H9 (cell line): Measurements from ENCODE around the gene SEMA3D. TPM values are rescaled to one million over a fixed set of nuclear protein-coding genes. Genes with fewer than 3 reads are reported as not detected.

Experiments
- DNase-seq: peaks from one replicate; pipeline ENCODE4 v3.0.0-alpha.2; 2017
- H2AFZ ChIP-seq: one replicate; pipeline ENCODE4 v1.6.1; 2013; ENCODE audit warnings: mild to moderate bottlenecking, low read length, control low read depth, moderate library complexity
- H2AK5ac ChIP-seq: 2 replicates; pipeline ENCODE4 v1.6.1; 2013; ENCODE audit warnings: low read length, control low read depth, mixed read lengths; ENCODE audit not compliant: insufficient read length
- H2BK120ac ChIP-seq: one replicate; pipeline ENCODE4 v1.6.1; 2013; ENCODE audit warnings: low read depth, mild to moderate bottlenecking, low read length, control low read depth, inconsistent platforms; ENCODE audit not compliant: poor library complexity, severe bottlenecking
- H2BK12ac ChIP-seq: 2 replicates; pipeline ENCODE4 v1.6.1; 2013; ENCODE audit warnings: low read length, control low read depth, mixed read lengths, low read depth; ENCODE audit not compliant: insufficient read length
- H2BK15ac ChIP-seq: 2 replicates; pipeline ENCODE4 v1.6.1; 2013; ENCODE audit warnings: low read depth, low read length, control low read depth
- H2BK20ac ChIP-seq: one replicate; pipeline ENCODE4 v1.6.1; 2013; ENCODE audit warnings: low read depth, mild to moderate bottlenecking, low read length, control low read depth, inconsistent platforms; ENCODE audit not compliant: poor library complexity, severe bottlenecking
- H2BK5ac ChIP-seq: 2 replicates; pipeline ENCODE4 v1.6.1; 2013; ENCODE audit warnings: low read length, control low read depth, mixed read lengths; ENCODE audit not compliant: insufficient read length
- H3K14ac ChIP-seq: 2 replicates; pipeline ENCODE4 v1.6.1; 2013; ENCODE audit warnings: low read length, control low read depth; ENCODE audit not compliant: insufficient read depth
- H3K18ac ChIP-seq: 2 replicates; pipeline ENCODE4 v1.6.1; 2013; ENCODE audit warnings: low read depth, mild to moderate bottlenecking, mixed read lengths, low read length, control low read depth; ENCODE audit not compliant: insufficient read length
- H3K23ac ChIP-seq: 2 replicates; pipeline ENCODE4 v1.6.1; 2013; ENCODE audit warnings: low read length, control low read depth, mixed read lengths, low read depth; ENCODE audit not compliant: insufficient read length
- H3K23me2 ChIP-seq: 2 replicates; pipeline ENCODE4 v1.6.1; 2013; ENCODE audit warnings: low read depth, mild to moderate bottlenecking, mixed read lengths, low read length, control low read depth; ENCODE audit not compliant: insufficient read length, poor library complexity, severe bottlenecking
- H3K27ac ChIP-seq: 2 replicates; pipeline ENCODE4 v1.5.1; 2013; ENCODE audit warnings: low read length, control low read depth, mixed read lengths, low read depth; ENCODE audit not compliant: insufficient read length
- H3K27me3 ChIP-seq: 2 replicates; pipeline ENCODE4 v1.6.1; 2013; ENCODE audit warnings: low read length, control low read depth, inconsistent platforms; ENCODE audit not compliant: insufficient read depth
- H3K4ac ChIP-seq: 2 replicates; pipeline ENCODE4 v1.6.1; 2013; ENCODE audit warnings: low read depth, mild to moderate bottlenecking, control low read depth, inconsistent platforms, low read length, moderate library complexity
- H3K4me1 ChIP-seq: 2 replicates; pipeline ENCODE4 v1.6.1; 2013; ENCODE audit warnings: low read length, control low read depth, inconsistent platforms; ENCODE audit not compliant: insufficient read depth
- H3K4me2 ChIP-seq: 2 replicates; pipeline ENCODE4 v1.6.1; 2013; ENCODE audit warnings: low read length, control low read depth, mixed read lengths; ENCODE audit not compliant: insufficient read length, insufficient read depth
- H3K56ac ChIP-seq: 2 replicates; pipeline ENCODE4 v1.6.1; 2013; ENCODE audit warnings: low read depth, mild to moderate bottlenecking, mixed read lengths, low read length, control low read depth; ENCODE audit not compliant: insufficient read length
- H3K79me1 ChIP-seq: 2 replicates; pipeline ENCODE4 v1.6.1; 2013; ENCODE audit warnings: low read depth, mild to moderate bottlenecking, moderate library complexity, low read length, control low read depth, inconsistent platforms; ENCODE audit not compliant: insufficient read depth, poor library complexity, severe bottlenecking
- H3K79me2 ChIP-seq: 2 replicates; pipeline ENCODE4 v1.6.1; 2013; ENCODE audit warnings: low read length, control low read depth, inconsistent platforms; ENCODE audit not compliant: insufficient read depth
- H3K9ac ChIP-seq: 2 replicates; pipeline ENCODE4 v1.6.1; 2013; ENCODE audit warnings: low read length, control low read depth, mixed read lengths; ENCODE audit not compliant: insufficient read length; ENCODE audit errors: extremely low read depth
- H3K9me3 ChIP-seq: one replicate; pipeline ENCODE4 v1.6.1; 2013; ENCODE audit warnings: low read depth, low read length, inconsistent platforms; ENCODE audit not compliant: control insufficient read depth
- H3T11ph ChIP-seq: one replicate; pipeline ENCODE4 v1.6.1; 2013; ENCODE audit warnings: mild to moderate bottlenecking, low read length, control low read depth, inconsistent platforms
- H4K20me1 ChIP-seq: one replicate; pipeline ENCODE4 v1.6.1; 2013; ENCODE audit not compliant: control insufficient read depth, insufficient read length, insufficient read depth
- H4K5ac ChIP-seq: 2 replicates; pipeline ENCODE4 v1.6.1; 2013; ENCODE audit warnings: low read depth, mild to moderate bottlenecking, mixed read lengths, low read length, control low read depth; ENCODE audit not compliant: insufficient read length
- H4K8ac ChIP-seq: replicated peaks from 2 replicates; pipeline ENCODE4 v1.6.1; 2013; ENCODE audit warnings: low read length, control low read depth, mixed read lengths, low read depth; ENCODE audit not compliant: insufficient read length
- H4K91ac ChIP-seq: 2 replicates; pipeline ENCODE4 v1.6.1; 2013; ENCODE audit warnings: low read depth, mild to moderate bottlenecking, moderate library complexity, mixed read lengths, low read length, control low read depth; ENCODE audit not compliant: insufficient read length
- H3K27ac Mint-ChIP-seq, 3 experiments: 2 replicates in 2 of 3; 3 replicates in 1 of 3; pipeline ENCODE4 v1.8.0; 2020 to 2021; ENCODE audit warnings: mixed read lengths in 3 of 3, mild to moderate bottlenecking in 1 of 3, moderate library complexity in 1 of 3
- H3K27me3 Mint-ChIP-seq: 2 replicates; pipeline ENCODE4 v1.8.0; 2021; ENCODE audit warnings: low read depth, mild to moderate bottlenecking, moderate library complexity, mixed read lengths
- H3K36me3 Mint-ChIP-seq, 3 experiments: 2 replicates in 2 of 3; 3 replicates in 1 of 3; pipeline ENCODE4 v1.8.0; 2020 to 2021; ENCODE audit warnings: low read depth in 3 of 3, mixed read lengths in 3 of 3; ENCODE audit not compliant: insufficient read depth in 1 of 3
- H3K4me1 Mint-ChIP-seq, 2 experiments: 2 replicates each; pipeline ENCODE4 v1.8.0; 2020; ENCODE audit warnings: mixed read lengths in 2 of 2
- H3K4me3 Mint-ChIP-seq, 2 experiments: 2 replicates in 1 of 2; 3 replicates in 1 of 2; pipeline ENCODE4 v1.8.0; 2020 to 2021; ENCODE audit warnings: mild to moderate bottlenecking in 2 of 2, mixed read lengths in 2 of 2, moderate library complexity in 1 of 2
- H3K9me3 Mint-ChIP-seq, 2 experiments: 2 replicates in 1 of 2; 3 replicates in 1 of 2; pipeline ENCODE4 v1.8.0; 2020; ENCODE audit warnings: mild to moderate bottlenecking in 2 of 2, mixed read lengths in 2 of 2, moderate library complexity in 1 of 2
- CTCF ChIP-seq: fragments of 200-600 bp; sonication (generic); conservative IDR thresholded peaks from 3 replicates; pipeline ENCODE4 v1.8.0; 2021; ENCODE audit warnings: antibody characterized with exemption, mild to moderate bottlenecking
- WGBS: extraction: QIAGEN DNeasy Blood & Tissue Kit; methylation state at CpG from one replicate; pipeline ENCODE4 v1.1.7; 2013; ENCODE audit warnings: missing lambda C conversion rate, low lambda C conversion rate, mixed read lengths; ENCODE audit not compliant: insufficient read length; ENCODE audit errors: extremely low coverage; 5-methylcytosine and 5-hydroxymethylcytosine counted together
- total RNA-seq: library from RNA; stranded (reverse); gene quantifications from 2 replicates; pipeline ENCODE4 v1.2.1, GENCODE V29; 2021

The SEMA3D gene
- total RNA-seq, 1 experiment from 2014 or later: 5.4 TPM

- no peaks in the 10 kb centered on the region for H3K27me3 Mint-ChIP-seq
- no peak overlapping the region for H3K9ac ChIP-seq
- no peak overlapping the region for H3K18ac ChIP-seq
- no peaks in the 10 kb centered on the region for H4K20me1 ChIP-seq
- H4K91ac ChIP-seq: no peak overlapping the region
- H3K4ac ChIP-seq: no peak overlapping the region
- no peak overlapping the region for H2AK5ac ChIP-seq
- no peaks in the 10 kb centered on the region for H3K9me3 ChIP-seq
- H3K79me2 ChIP-seq: no peaks in the 10 kb centered on the region
- no peak overlapping the region for H4K5ac ChIP-seq
- WGBS: no CpG with 5 or more reads among the region's 1 CpG
- H2BK20ac ChIP-seq: no peak overlapping the region
- H2BK5ac ChIP-seq: no peak overlapping the region
- no peak overlapping the region for H3K4me3 Mint-ChIP-seq
- no peak overlapping the region for H2AFZ ChIP-seq
- H3K36me3 Mint-ChIP-seq: no peaks in the 10 kb centered on the region
- H3K56ac ChIP-seq: no peak overlapping the region
- no peak overlapping the region for H2BK15ac ChIP-seq
- H3K4me1 ChIP-seq: no peaks in the 10 kb centered on the region
- no peaks in the 10 kb centered on the region for H3K23me2 ChIP-seq
- no peak overlapping the region for H3K4me2 ChIP-seq
- no peaks in the 10 kb centered on the region for H3K4me1 Mint-ChIP-seq
- H3K27me3 ChIP-seq: no peaks in the 10 kb centered on the region
- no peak overlapping the region for H4K8ac ChIP-seq
- H3K27ac ChIP-seq: no peak overlapping the region
- H3K9me3 Mint-ChIP-seq: no peaks in the 10 kb centered on the region
- H3K14ac ChIP-seq: no peak overlapping the region
- H3K79me1 ChIP-seq: no peaks in the 10 kb centered on the region
- TF ChIP-seq CTCF: no peak
- DNase-seq: no peak
- H2BK120ac ChIP-seq: no peak overlapping the region
- H3K27ac Mint-ChIP-seq: no peak overlapping the region
- H3T11ph ChIP-seq: no peak overlapping the region
- H3K23ac ChIP-seq: no peak overlapping the region
- no peak overlapping the region for H2BK12ac ChIP-seq
Measured at GRCh38 chr7:85215098-85215497, 28.2 kb upstream of the SEMA3D start.
